HG02642 (cell line): ENCODE measurements around the gene SASH1.

ENCODE experiments used
- ATAC-seq: cut with Tn5 transposase; IDR thresholded peaks from one replicate; pipeline ENCODE4 v1.9.1; 2021; ENCODE audit warnings: mild to moderate bottlenecking; ENCODE audit not compliant: unreplicated experiment, poor library complexity

The SASH1 gene

GRCh38 chr6:148533309-148534107 is 190.9 kb downstream of the SASH1 start:
- ATAC-seq = no peak

DNA sequence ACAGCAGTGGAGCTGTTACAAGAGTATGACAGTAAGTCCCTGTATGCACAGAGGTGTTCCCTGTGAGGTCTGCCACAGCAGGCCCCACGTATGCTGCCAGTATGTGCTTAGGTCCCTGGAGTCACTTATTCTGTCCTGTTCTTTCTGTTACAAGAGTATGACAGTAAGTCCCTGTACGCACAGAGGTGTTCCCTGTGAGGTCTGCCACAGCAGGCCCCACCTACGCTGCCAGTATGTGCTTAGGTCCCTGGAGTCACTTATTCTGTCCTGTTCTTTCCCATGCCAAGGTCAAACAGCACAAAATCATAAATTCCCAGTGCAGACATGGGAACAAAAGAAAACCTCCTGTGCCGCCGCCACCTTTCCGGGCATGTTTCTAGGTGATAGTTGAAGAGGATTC is 192.2 kb downstream of the SASH1 start:
- ATAC-seq = no peak

- no peak for ATAC-seq
Observed at GRCh38 chr6:148535381-148535780, 192.7 kb downstream of the SASH1 start.

DNA sequence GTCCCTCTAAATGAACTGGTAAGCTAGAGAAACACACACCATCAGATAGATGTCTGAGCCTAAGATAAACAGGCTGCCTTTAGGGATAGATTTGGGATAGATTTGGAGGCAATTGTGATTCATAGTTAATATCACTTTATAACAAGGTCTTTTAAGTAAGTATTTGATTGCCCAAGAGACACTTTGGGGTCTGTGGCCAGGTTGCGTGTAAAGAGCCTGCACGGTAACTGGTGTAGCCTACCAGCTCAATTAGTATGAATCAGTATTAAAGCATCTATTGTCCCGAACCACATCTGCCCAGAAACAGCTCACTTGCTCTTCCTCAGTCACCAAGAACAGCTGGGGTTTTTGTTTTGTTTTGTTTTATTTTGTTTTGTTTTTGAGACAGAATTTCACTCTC is 193.3 kb downstream of the SASH1 start:
- no peak for ATAC-seq

DNA sequence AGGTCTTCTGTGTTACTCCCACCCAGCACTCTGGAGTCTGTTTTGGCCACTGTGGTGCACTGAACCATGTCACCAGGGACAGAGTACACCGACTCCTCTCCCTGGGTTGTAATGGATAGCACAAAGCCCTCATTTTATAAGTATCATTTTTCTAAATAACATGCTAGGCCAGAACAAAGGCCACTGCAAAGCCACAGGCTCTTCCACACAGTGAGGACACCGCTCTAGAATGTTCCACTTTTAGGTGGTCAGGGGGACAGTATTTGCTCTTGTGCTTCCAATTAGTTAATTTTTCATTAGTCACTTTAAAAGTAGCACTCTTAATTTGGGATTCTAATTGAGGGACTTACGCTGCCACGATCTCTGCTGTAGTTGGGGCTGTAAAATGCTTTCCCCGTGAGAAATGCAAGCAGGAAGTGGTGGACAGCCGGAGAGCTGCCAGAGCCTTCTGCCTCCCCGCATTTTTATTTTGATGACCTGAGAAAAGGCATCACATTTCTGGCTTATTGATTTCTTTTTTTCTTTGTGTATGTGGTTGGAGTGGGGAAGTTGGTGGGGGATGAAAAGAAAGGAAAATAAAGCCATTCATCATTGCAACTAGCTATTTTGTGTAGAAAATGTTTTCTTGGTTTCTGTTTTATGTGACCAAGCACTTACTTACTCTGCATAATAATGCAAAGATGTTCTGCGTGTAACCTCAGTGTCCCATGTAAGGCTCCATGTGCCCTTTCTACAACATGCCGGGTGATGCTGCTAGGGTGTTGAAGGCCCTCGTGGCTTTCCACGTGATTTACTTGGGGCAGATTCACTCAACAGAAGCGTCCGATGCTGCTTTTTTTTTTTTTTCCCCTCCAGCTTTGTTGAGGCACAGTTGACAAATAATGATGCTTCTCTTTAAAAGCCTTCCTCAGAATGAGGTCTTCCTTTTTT is 195.9 kb downstream of the SASH1 start:
- no peak for ATAC-seq

- ATAC-seq = no peak
Observed at GRCh38 chr6:148543540-148543939, 200.9 kb downstream of the SASH1 start.

- no peak for ATAC-seq
Observed at GRCh38 chr6:148544421-148544820, 201.8 kb downstream of the SASH1 start.

GRCh38 chr6:148545901-148546300 is 203.3 kb downstream of the SASH1 start:
- ATAC-seq = no peak

- ATAC-seq = no peak
Observed at GRCh38 chr6:148547110-148547509, 204.5 kb downstream of the SASH1 start.

DNA sequence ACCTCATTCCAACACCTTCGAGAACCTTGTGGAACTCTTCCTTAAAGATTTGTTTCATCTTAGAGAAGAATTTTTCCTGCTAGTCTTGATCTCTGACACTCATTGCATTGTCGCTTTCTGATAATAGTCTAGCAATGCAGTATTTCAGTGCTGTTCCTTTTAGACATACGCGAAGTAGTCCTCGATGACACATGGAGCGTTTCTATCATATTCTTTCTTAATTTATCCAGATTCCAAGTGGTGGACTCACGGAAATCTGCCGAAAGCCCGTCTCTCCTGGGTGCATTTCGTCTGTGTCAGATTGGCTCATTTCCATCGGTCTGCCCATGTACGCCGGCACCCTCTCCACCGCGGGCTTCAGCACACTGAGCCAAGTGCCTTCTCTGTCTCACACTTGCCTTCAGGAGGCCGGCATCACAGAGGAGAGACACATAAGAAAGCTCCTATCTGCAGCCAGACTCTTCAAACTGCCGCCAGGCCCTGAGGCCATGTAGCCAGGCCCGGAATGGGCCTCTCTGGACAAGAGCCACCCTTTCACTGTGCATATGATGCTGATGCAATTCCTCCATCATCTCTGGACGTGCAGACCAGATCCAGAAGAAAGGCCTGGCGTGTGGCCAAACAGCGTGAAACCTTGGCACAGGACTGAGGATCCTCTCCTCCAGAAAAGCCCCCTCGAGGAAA is 205.6 kb downstream of the SASH1 start:
- ATAC-seq = no peak

- no peak for ATAC-seq
Observed at GRCh38 chr6:148548749-148549140, 206.1 kb downstream of the SASH1 start.

- ATAC-seq = no peak
Observed at GRCh38 chr6:148550569-148550968, 207.9 kb downstream of the SASH1 start.

DNA sequence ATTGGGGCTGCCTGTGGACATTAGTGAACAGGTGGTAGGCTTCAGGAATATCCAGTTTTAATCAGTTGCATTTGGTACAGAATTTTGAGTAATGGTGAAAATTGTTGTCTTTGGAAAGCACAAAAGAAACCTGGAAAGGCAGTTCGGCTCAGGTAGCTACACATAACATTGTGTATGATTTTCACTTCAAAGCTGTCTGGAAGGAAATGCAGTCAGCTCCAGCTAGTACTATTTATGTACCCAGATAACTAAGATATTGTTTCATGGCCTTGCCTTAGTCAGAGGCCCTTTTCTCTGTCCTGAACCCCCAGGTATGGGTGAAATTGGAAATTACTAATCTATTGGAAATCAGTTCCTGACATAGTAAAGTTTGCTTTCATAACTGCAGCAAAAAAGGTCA is 208.6 kb downstream of the SASH1 start:
- no peak for ATAC-seq

- no peak for ATAC-seq
Observed at GRCh38 chr6:148556410-148556809, 213.8 kb downstream of the SASH1 start.

DNA sequence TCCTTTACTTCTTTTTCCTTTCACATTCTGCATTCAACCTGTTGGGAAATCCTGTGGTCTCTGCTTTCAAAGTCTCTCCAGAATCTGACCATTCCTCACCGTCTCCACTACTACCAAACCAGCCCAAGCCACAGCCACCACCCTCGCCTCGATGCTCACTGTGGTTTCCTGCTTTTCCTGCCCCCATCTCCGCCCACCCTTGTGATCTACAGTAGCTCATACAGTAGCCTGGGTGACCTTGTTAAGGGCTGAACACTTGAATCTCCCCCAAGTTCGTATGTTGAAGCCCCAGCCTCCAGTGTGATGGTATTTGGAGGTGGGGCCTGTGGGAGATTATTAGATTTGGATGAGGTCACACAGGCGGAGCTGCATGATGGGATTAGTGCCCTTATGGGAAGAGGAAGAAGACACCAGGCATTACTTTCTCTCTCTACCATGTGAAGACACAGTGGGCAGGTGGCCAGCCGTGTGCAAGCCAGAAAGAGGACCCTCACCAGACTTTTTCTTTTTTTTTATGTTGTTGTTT is 215.2 kb downstream of the SASH1 start:
- ATAC-seq = no peak

DNA sequence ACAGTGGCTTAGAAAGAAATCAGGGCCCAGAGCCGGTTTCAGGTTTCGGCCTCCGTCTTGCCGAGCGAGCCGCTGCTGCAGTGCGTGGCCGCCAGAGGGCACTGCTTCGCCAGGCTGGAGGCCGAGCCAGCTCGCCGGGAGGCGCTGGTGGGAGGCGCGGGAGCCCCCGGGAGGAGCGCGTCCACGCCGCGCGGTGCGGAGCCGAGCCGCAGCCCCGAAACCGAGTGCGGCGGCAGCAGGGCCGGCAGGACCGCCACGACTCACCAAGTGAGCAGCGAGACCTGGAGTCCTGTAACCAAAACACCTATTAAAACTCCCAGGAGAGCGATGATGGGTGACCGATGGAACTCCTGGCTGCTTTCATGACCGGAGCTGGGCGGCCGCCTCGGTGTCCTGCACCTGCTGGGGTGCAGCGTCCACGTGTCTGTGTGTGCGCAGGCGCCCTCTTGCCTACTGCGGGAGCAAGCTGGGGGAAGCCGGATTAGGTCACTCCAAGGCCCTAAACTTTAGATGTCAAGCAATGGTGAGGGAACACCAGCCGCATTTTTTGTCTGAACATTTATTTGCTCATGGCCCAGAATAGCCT is 217.3 kb downstream of the SASH1 start:
- peak; percentile 90 for ATAC-seq

GRCh38 chr6:148561629-148562028 is 219.0 kb downstream of the SASH1 start:
- ATAC-seq = no peak

DNA sequence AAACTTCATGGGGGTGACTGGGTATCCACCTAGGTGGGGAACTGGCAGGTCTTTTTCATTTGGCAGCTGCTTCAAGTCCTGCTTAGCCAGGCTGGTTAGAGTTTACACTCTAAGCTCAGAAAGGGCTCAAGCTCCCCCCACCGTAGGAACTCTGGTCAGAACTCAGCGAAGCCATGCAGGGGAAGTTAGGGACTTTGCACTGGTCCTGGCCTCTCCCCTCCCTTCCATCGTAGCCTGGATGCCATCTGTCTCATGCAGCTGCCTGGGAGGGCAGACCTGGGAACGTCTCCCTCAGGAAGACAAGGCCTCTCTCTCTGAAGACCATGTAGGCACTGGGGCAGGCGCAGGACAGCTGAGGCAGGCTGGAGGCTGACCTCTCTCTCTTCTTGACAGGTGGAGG is 220.4 kb downstream of the SASH1 start:
- no peak for ATAC-seq

GRCh38 chr6:148564494-148565035 is 221.9 kb downstream of the SASH1 start:
- no peak for ATAC-seq

DNA sequence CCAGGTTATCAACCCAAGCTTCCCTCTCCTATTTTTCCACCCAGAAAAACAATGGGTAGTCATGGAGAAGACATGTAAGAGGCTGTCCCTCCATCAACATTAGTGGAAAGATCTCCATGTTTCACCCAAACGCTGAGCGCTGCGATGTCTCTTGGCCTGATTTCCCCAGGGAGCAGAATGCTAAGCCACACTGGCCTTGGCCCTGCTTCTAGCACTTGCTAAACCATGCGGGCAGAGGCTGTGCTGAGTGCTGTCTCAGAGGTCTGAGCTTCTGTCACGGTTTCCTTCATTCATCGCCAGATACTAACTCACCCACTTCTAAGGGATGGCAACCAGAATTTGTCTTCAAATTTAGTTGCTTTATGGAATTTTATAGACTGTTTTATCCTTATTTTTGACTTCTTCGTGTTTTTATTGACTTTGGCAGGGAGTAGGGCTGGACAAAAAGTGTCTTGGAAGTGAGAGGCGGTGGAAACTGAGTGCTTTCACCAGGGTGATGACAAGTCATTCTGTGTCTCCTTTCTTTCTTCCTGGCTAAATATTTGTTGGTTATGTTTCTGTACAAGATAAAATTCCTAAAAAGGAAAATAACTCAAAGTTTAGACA is 222.8 kb downstream of the SASH1 start:
- ATAC-seq = no peak
